ENCODE measurements around the gene DIP2A. TPM values are rescaled to one million over a fixed set of nuclear protein-coding genes. Genes with fewer than 3 reads are reported as not detected.
A peak's percentile ranks its signal among the peaks of the same experiment; 100 is the strongest.
"Not testable (repeated sequence)": the region's sequence is repeated elsewhere in the genome, so short reads cannot be mapped to it uniquely, and the experiment has no call there.

The DIP2A gene
- total RNA-seq, 1 donor, result 26.5 TPM

- no peak for TF ChIP-seq CTCF (IDR thresholded peaks at IDR 0.05; ENCODE audit: insufficient read depth, low read length)
- DNase-seq (ENCODE audit: low read depth), result no peak
- no peak overlapping the region for H3K4me3 ChIP-seq (ENCODE audit: low read depth, low read length)
These were observed 58.7 kb downstream of the DIP2A start for GRCh38 chr21:46517361-46517760.

GRCh38 chr21:46518983-46519583, 60.4 kb downstream of the DIP2A start:
- peak; percentile 35 for DNase-seq (ENCODE audit: low read depth)
- TF ChIP-seq CTCF (IDR thresholded peaks at IDR 0.05; ENCODE audit: insufficient read depth, low read length), result no peak
- no peak overlapping the region for H3K4me3 ChIP-seq (ENCODE audit: low read depth, low read length)

GRCh38 chr21:46527393-46527792, 68.7 kb downstream of the DIP2A start:
- DNase-seq (ENCODE audit: low read depth), result peak; percentile 17
- not testable (repeated sequence) for H3K4me3 ChIP-seq (ENCODE audit: low read depth, low read length)

- H3K4me3 ChIP-seq (ENCODE audit: low read depth, low read length), result no peak overlapping the region
- DNase-seq (ENCODE audit: low read depth), result no peak
- no peak for TF ChIP-seq CTCF (IDR thresholded peaks at IDR 0.05; ENCODE audit: insufficient read depth, low read length)
These were observed 69.1 kb downstream of the DIP2A start for GRCh38 chr21:46527801-46528200.

GRCh38 chr21:46532080-46532479, 73.4 kb downstream of the DIP2A start:
- no peak for TF ChIP-seq CTCF (IDR thresholded peaks at IDR 0.05; ENCODE audit: insufficient read depth, low read length)
- no peak for DNase-seq (ENCODE audit: low read depth)
- no peak overlapping the region for H3K4me3 ChIP-seq (ENCODE audit: low read depth, low read length)

GRCh38 chr21:46537026-46537425, 78.3 kb downstream of the DIP2A start:
- no peak for TF ChIP-seq CTCF (IDR thresholded peaks at IDR 0.05; ENCODE audit: insufficient read depth, low read length)
- H3K4me3 ChIP-seq (ENCODE audit: low read depth, low read length), result no peak overlapping the region
- DNase-seq (ENCODE audit: low read depth), result no peak

- TF ChIP-seq CTCF (IDR thresholded peaks at IDR 0.05; ENCODE audit: insufficient read depth, low read length), result no peak
- DNase-seq (ENCODE audit: low read depth), result no peak
- no peak overlapping the region for H3K4me3 ChIP-seq (ENCODE audit: low read depth, low read length)
These were observed 79.6 kb downstream of the DIP2A start for GRCh38 chr21:46538262-46538661.

Data from fibroblast of the aortic adventitia (primary cell).